ENCODE measurements around the gene DRC1. TPM values are rescaled to one million over a fixed set of nuclear protein-coding genes. Genes with fewer than 3 reads are reported as not detected.
"Not testable (repeated sequence)": the region's sequence is repeated elsewhere in the genome, so short reads cannot be mapped to it uniquely, and the experiment has no call there.

The DRC1 gene
- total and polyA plus RNA-seq, 2 donors (not counting 1 experiment from before 2014, with no cell fraction given): under 0.01 to 0.10 TPM

GRCh38 chr2:26466662-26467310 is 65.1 kb downstream of the DRC1 start:
- no peak overlapping the region for H2AFZ ChIP-seq (ENCODE audit: low read length)
- no peaks in the 10 kb centered on the region for H3K27me3 ChIP-seq (ENCODE audit: control insufficient read depth, insufficient read depth, low read length)
- H3K9ac ChIP-seq (ENCODE audit: insufficient read depth, low read length): no peak overlapping the region
- H3K4me2 ChIP-seq (ENCODE audit: extremely low read depth, insufficient read depth, low read length): no peak overlapping the region
- H3K4me3 ChIP-seq (replicated peaks in 1 of 4; ENCODE audit: control extremely low read depth in 1 of 4, insufficient read depth in 1 of 4, low read depth in 3 of 4, low read length in 4 of 4): no peak overlapping the region
- H3K36me3 ChIP-seq (ENCODE audit: control insufficient read depth, insufficient read depth, low read length): no peaks in the 10 kb centered on the region
- H3K9me3 ChIP-seq (ENCODE audit: control insufficient read depth, insufficient read depth, low read depth, low read length): peaks cover 2% of the 10 kb centered on the region
- TF ChIP-seq EZH2 (IDR thresholded peaks at IDR 0.05; ENCODE audit: low read length, missing control alignments) (no peak), CTCF (conservative IDR thresholded peaks at IDR 0.05 in 1 of 2, IDR thresholded peaks at IDR 0.05 in 1 of 2; ENCODE audit: low read depth in 1 of 2, low read length in 2 of 2) (no peak)
- no peaks in the 10 kb centered on the region for H3K79me2 ChIP-seq (ENCODE audit: control insufficient read depth, insufficient read depth, low read length)
- H3K27ac ChIP-seq (ENCODE audit: insufficient read depth, low read length): no peak overlapping the region
- no peak for DNase-seq (ENCODE audit: low read depth in 2 of 2)
- H4K20me1 ChIP-seq (ENCODE audit: control insufficient read depth, extremely low read depth, insufficient read depth, low read length): no peaks in the 10 kb centered on the region
- H3K4me1 ChIP-seq (ENCODE audit: control insufficient read depth, extremely low read depth, insufficient read depth, low read length): no peaks in the 10 kb centered on the region

DNA sequence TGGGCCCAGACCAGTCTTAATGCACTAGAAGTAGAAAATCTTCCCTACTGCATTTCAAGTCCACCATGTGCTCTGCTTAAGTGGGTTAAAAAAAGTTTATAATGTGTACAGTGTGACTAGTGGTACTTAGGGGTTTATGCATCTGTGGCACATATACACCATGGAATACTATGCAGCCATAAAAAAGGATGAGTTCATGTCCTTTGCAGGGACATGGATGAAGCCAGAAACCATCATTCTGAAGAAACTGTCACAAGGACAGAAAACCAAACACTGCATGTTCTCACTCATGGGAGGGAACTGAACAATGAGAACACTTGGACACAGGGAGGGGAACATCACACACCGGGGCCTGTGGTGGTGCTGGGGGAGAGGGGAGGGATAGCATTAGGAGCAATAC is 66.8 kb downstream of the DRC1 start:
- H3K36me3 ChIP-seq (ENCODE audit: control insufficient read depth, insufficient read depth, low read length); DNase-seq (ENCODE audit: low read depth in 2 of 2); H2AFZ ChIP-seq (ENCODE audit: low read length); H3K9ac ChIP-seq (ENCODE audit: insufficient read depth, low read length); H3K79me2 ChIP-seq (ENCODE audit: control insufficient read depth, insufficient read depth, low read length); H3K27ac ChIP-seq (ENCODE audit: insufficient read depth, low read length); H3K4me3 ChIP-seq (replicated peaks in 1 of 4; ENCODE audit: control extremely low read depth in 1 of 4, insufficient read depth in 1 of 4, low read depth in 3 of 4, low read length in 4 of 4); H4K20me1 ChIP-seq (ENCODE audit: control insufficient read depth, extremely low read depth, insufficient read depth, low read length); H3K27me3 ChIP-seq (ENCODE audit: control insufficient read depth, insufficient read depth, low read length); H3K4me1 ChIP-seq (ENCODE audit: control insufficient read depth, extremely low read depth, insufficient read depth, low read length); H3K9me3 ChIP-seq (ENCODE audit: control insufficient read depth, insufficient read depth, low read depth, low read length); H3K4me2 ChIP-seq (ENCODE audit: extremely low read depth, insufficient read depth, low read length): not testable (repeated sequence)

DNA sequence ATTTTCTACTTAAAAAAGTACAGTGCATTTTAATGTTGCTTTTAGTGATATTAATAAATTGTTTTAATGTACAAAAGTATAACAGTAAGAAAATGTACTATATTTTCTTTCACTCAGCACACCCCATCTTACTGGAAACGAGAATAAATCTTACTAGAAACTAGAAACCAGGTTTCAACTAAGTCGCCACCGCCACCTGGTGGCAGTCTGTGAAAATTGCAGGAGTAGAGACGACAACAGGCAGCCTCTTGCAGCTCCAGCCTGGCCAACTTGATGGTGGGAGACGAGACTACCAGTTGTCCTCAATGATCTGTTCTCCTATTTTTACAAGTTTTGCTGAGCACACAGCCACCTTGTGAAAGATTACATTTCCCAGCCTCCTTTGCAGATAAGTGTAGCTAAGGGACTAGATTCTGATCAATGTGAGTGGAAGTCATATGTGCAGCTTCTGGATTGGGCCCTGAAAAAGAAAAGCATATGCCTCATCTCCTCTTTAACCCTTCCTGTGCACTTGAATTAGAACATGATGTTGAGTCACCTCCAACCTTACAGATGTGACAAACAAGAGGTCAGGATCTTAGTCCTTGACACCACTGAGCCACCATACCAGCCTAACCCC is 67.5 kb downstream of the DRC1 start:
- TF ChIP-seq EZH2 (IDR thresholded peaks at IDR 0.05; ENCODE audit: low read length, missing control alignments) (no peak), CTCF (conservative IDR thresholded peaks at IDR 0.05 in 1 of 2, IDR thresholded peaks at IDR 0.05 in 1 of 2; ENCODE audit: low read depth in 1 of 2, low read length in 2 of 2) (peak; percentile 57 to 83)
- Histone ChIP-seq H2AFZ (ENCODE audit: low read length) (no peak overlapping the region), H3K4me3 (replicated peaks in 1 of 4; ENCODE audit: control extremely low read depth in 1 of 4, insufficient read depth in 1 of 4, low read depth in 3 of 4, low read length in 4 of 4) (no peak overlapping the region), H3K27me3 (ENCODE audit: control insufficient read depth, insufficient read depth, low read length) (no peaks in the 10 kb centered on the region), H3K27ac (ENCODE audit: insufficient read depth, low read length) (no peak overlapping the region), H4K20me1 (ENCODE audit: control insufficient read depth, extremely low read depth, insufficient read depth, low read length) (no peaks in the 10 kb centered on the region), H3K9ac (ENCODE audit: insufficient read depth, low read length) (no peak overlapping the region), H3K79me2 (ENCODE audit: control insufficient read depth, insufficient read depth, low read length) (no peaks in the 10 kb centered on the region), H3K4me2 (ENCODE audit: extremely low read depth, insufficient read depth, low read length) (no peak overlapping the region), H3K4me1 (ENCODE audit: control insufficient read depth, extremely low read depth, insufficient read depth, low read length) (no peaks in the 10 kb centered on the region), H3K9me3 (ENCODE audit: control insufficient read depth, insufficient read depth, low read depth, low read length) (peaks cover 5% of the 10 kb centered on the region), H3K36me3 (ENCODE audit: control insufficient read depth, insufficient read depth, low read length) (no peaks in the 10 kb centered on the region)
- peak; percentile 39 to 71 for DNase-seq (ENCODE audit: low read depth in 2 of 2)
